K562 (cell line): ENCODE data around the gene EPHB6. TPM values are rescaled to one million over a fixed set of nuclear protein-coding genes. Genes with fewer than 3 reads are reported as not detected.
A peak's percentile ranks its signal among the peaks of the same experiment; 100 is the strongest.

Experiments used
- ATAC-seq: fragments of 200-7000 bp; cut with Tn5 transposase; 3 replicates; pipeline ENCODE4 v1.9.1; 2020; ENCODE audit warnings: moderate library complexity
- BruUV-seq: library from RNA; stranded (reverse); fragments of 400-500 nt; replicated peaks from 2 replicates; lab custom pipeline; 2021; lab: Mats Ljungman, UMichigan
- CTCF ChIA-PET: fragments of 300-600 bp; formaldehyde crosslinking; extraction: SDS; loops from one replicate; lab custom pipeline; 2021; ENCODE audit warnings: low intra/inter-chr PET ratio; lab: Yijun Ruan, JAX
- POLR2A ChIA-PET: fragments of 300-600, 350-650 bp; sonication (Branson Sonifier 250); formaldehyde crosslinking; extraction: SDS; loops from one replicate; lab custom pipeline; 2021; ENCODE audit warnings: antibody characterized with exemption, inconsistent platforms; lab: Yijun Ruan, JAX
- DNase-seq, 4 experiments: peaks; one replicate each; pipeline versions ENCODE4 v3.0.0 to v3.0.0-alpha.2; 2011 to 2018; ENCODE audit warnings: low spot score in 3 of 4, mixed read lengths in 3 of 4; ENCODE audit errors: extremely low read depth in 1 of 4
- FAIRE-seq: peaks from 2 replicates; lab custom pipeline; 2011; peaks lifted over from hg19 to GRCh38; lab: Jason Lieb, UNC
- H2AFZ ChIP-seq: 2 replicates; pipeline ENCODE4 v1.6.0; 2011; ENCODE audit warnings: low read depth, low read length, control low read depth, inconsistent platforms
- H3K27ac ChIP-seq: fragments of 200-600 bp; 3 replicates; pipeline ENCODE4 v1.8.0; 2011; ENCODE audit warnings: low read depth, mild to moderate bottlenecking, control low read depth, inconsistent platforms, low read length, moderate library complexity, mixed read lengths; ENCODE audit errors: extremely low read depth
- H3K27me3 ChIP-seq, 2 experiments: fragments of 300-600 bp in 1 of 2; 2 replicates in 1 of 2; 3 replicates in 1 of 2; pipeline versions ENCODE4 v1.6.0 to v1.8.0; 2011; ENCODE audit warnings: inconsistent platforms in 2 of 2, low read length in 2 of 2, mild to moderate bottlenecking in 1 of 2, mixed read lengths in 1 of 2, moderate library complexity in 1 of 2; ENCODE audit not compliant: control insufficient read depth in 2 of 2, insufficient read depth in 2 of 2
- H3K36me3 ChIP-seq: fragments of 300-600 bp; 3 replicates; pipeline ENCODE4 v1.8.0; 2011; ENCODE audit warnings: mild to moderate bottlenecking, low read length, inconsistent platforms; ENCODE audit not compliant: control insufficient read depth, insufficient read depth
- H3K4me1 ChIP-seq, 2 experiments: fragments of 200-600 bp in 1 of 2; replicated peaks in 1 of 2; 2 replicates in 1 of 2; 3 replicates in 1 of 2; pipeline versions ENCODE4 v1.5.1 to v1.8.0; 2011; ENCODE audit warnings: inconsistent platforms in 2 of 2, low read length in 2 of 2, mild to moderate bottlenecking in 1 of 2, mixed read lengths in 1 of 2, moderate library complexity in 1 of 2; ENCODE audit not compliant: control insufficient read depth in 2 of 2, insufficient read depth in 2 of 2
- H3K4me2 ChIP-seq: 2 replicates; pipeline ENCODE4 v1.6.1; 2011; ENCODE audit warnings: low read length, control low read depth, inconsistent platforms, mixed read lengths; ENCODE audit not compliant: insufficient read depth
- H3K4me3 ChIP-seq: fragments of 200-600 bp; sonication (generic), shearing (Covaris generic); 2 replicates; pipeline ENCODE4 v1.5.1; 2016; ENCODE audit warnings: control low read depth, inconsistent platforms
- H3K79me2 ChIP-seq: fragments of 200-600 bp; 3 replicates; pipeline ENCODE4 v1.8.0; 2011; ENCODE audit warnings: low read length, inconsistent platforms; ENCODE audit not compliant: control insufficient read depth, insufficient read depth
- H3K9ac ChIP-seq, 2 experiments: 2 replicates each; pipeline versions ENCODE4 v1.6.0 to v1.6.1; 2011; ENCODE audit warnings: low read depth in 2 of 2, low read length in 2 of 2, control low read depth in 1 of 2, inconsistent platforms in 1 of 2, mild to moderate bottlenecking in 1 of 2, mixed read lengths in 1 of 2; ENCODE audit not compliant: insufficient read depth in 1 of 2
- H3K9me1 ChIP-seq: one replicate; pipeline ENCODE4 v1.6.0; 2011; ENCODE audit warnings: inconsistent platforms, mild to moderate bottlenecking, low read length, moderate library complexity; ENCODE audit not compliant: control insufficient read depth, insufficient read depth
- H3K9me3 ChIP-seq: replicated peaks from 2 replicates; pipeline ENCODE4 v1.5.1; 2011; ENCODE audit warnings: low read depth, low read length, inconsistent platforms; ENCODE audit not compliant: control insufficient read depth, insufficient read depth
- H4K20me1 ChIP-seq: replicated peaks from 2 replicates; pipeline ENCODE4 v1.6.1; 2011; ENCODE audit warnings: low read length, inconsistent platforms, mixed read lengths; ENCODE audit not compliant: control insufficient read depth, insufficient read depth
- ARID1B ChIP-seq: fragments of 450-650 bp; IDR thresholded peaks from 2 replicates; pipeline ENCODE4 v1.6.1; 2016; ENCODE audit warnings: antibody characterized with exemption, mild to moderate bottlenecking, inconsistent platforms
- ASH1L ChIP-seq: fragments of 450-650 bp; IDR thresholded peaks from 2 replicates; pipeline ENCODE4 v1.6.1; 2018; ENCODE audit warnings: borderline replicate concordance, mild to moderate bottlenecking, low read depth; ENCODE audit not compliant: partially characterized antibody
- C11orf30 ChIP-seq: fragments of 450-650 bp; IDR thresholded peaks from 2 replicates; pipeline ENCODE4 v1.6.1; 2016; ENCODE audit warnings: low read depth, mild to moderate bottlenecking
- CEBPG ChIP-seq, 3 experiments: fragments of 200-800 bp in 1 of 3; sonication (Bioruptor generic) in 1 of 3; sonication (generic) in 1 of 3; formaldehyde crosslinking in 1 of 3; IDR thresholded peaks in 2 of 3; conservative IDR thresholded peaks in 1 of 3; 2 replicates each; pipeline versions ENCODE4 v1.6.1 to v1.8.0; 2016 to 2022; ENCODE audit warnings: missing compliant biosample characterization in 2 of 3, missing genetic modification characterization in 2 of 3, mild to moderate bottlenecking in 1 of 3, missing genetic modification reagents in 1 of 3
- FOSL1 ChIP-seq: fragments of 200-800 bp; sonication (Bioruptor generic); conservative IDR thresholded peaks from 2 replicates; pipeline ENCODE4 v1.6.1; 2016; ENCODE audit warnings: missing genetic modification characterization, missing compliant biosample characterization
- JUND ChIP-seq, 2 experiments: IDR thresholded peaks; 2 replicates in 1 of 2; 3 replicates in 1 of 2; pipeline ENCODE4 v1.6.1; 2011; ENCODE audit warnings: borderline replicate concordance in 2 of 2, low read depth in 2 of 2, low read length in 2 of 2, improper control_type of control experiment in 1 of 2, missing biosample characterization in 1 of 2, missing genetic modification characterization in 1 of 2, missing genetic modification reagents in 1 of 2
- KDM1A ChIP-seq, 2 experiments: fragments of 450-650 bp; IDR thresholded peaks; 2 replicates each; pipeline ENCODE4 v1.6.1; 2016; ENCODE audit warnings: mild to moderate bottlenecking in 2 of 2
- MYC ChIP-seq, 2 experiments: fragments of 250-450 bp in 1 of 2; sonication (Bioruptor Pico) in 1 of 2; IDR thresholded peaks; 2 replicates each; pipeline versions ENCODE4 v1.5.1 to v1.6.1; 2012 to 2021; ENCODE audit warnings: low read depth in 2 of 2, borderline replicate concordance in 1 of 2, improper control_type of control experiment in 1 of 2, low read length in 1 of 2, mild to moderate bottlenecking in 1 of 2, moderate library complexity in 1 of 2
- NFE2 ChIP-seq: IDR thresholded peaks from 2 replicates; pipeline ENCODE4 v1.6.1; 2014; ENCODE audit warnings: antibody characterized with exemption, low read depth
- POLR2A ChIP-seq: fragments of 450-650 bp; conservative IDR thresholded peaks from 2 replicates; pipeline ENCODE4 v1.6.1; 2016
- TRIM24 ChIP-seq, 2 experiments: fragments of 450-650 bp; IDR thresholded peaks; 2 replicates each; pipeline ENCODE4 v1.6.1; 2016
- ZBED1 ChIP-seq: IDR thresholded peaks from 2 replicates; pipeline ENCODE4 v1.6.1; 2014
- ZBTB9 ChIP-seq: fragments of 450-650 bp; formaldehyde crosslinking; IDR thresholded peaks from 2 replicates; pipeline ENCODE4 v1.4.0; 2020; ENCODE audit warnings: mild to moderate bottlenecking, moderate library complexity
- ZFP36 ChIP-seq: fragments of 150-350 bp; IDR thresholded peaks from 2 replicates; pipeline ENCODE4 v1.6.1; 2018; ENCODE audit warnings: low read length, low read depth; ENCODE audit not compliant: partially characterized antibody
- ZNF140 ChIP-seq: fragments of 250-450 bp; sonication (Bioruptor Pico); IDR thresholded peaks from 2 replicates; pipeline ENCODE4 v1.8.0; 2021; ENCODE audit warnings: moderate library complexity, mild to moderate bottlenecking, inconsistent platforms
- ZNF316 ChIP-seq: fragments of 450-650 bp; IDR thresholded peaks from 2 replicates; pipeline ENCODE4 v1.6.1; 2016
- ZNF785 ChIP-seq: fragments of 250-450 bp; sonication (Bioruptor Pico); IDR thresholded peaks from 2 replicates; pipeline ENCODE4 v1.4.0; 2020; ENCODE audit warnings: mild to moderate bottlenecking
- WGBS: fragments of 100-300 bp; shearing (Covaris generic); methylation state at CpG from one replicate; pipeline ENCODE4 v1.1.6; 2016; ENCODE audit warnings: low coverage, mixed read lengths; ENCODE audit not compliant: insufficient coverage; ENCODE audit errors: missing lambda C conversion rate; 5-methylcytosine and 5-hydroxymethylcytosine counted together
- in situ Hi-C: fragments of 300-500 bp; cut with MboI; formaldehyde crosslinking; loops from 4 replicates; pipeline ENCODE4 v1.15.0; 2018; ENCODE audit warnings: inconsistent platforms, mixed read lengths
- intact Hi-C: fragments of 100-400 bp; cut with micrococcal nuclease; formaldehyde crosslinking; loops from 2 replicates; pipeline ENCODE4 v1.14.2; 2022
- polyA plus RNA-seq, 8 experiments: library from polyadenylated mRNA; depleted of rRNA in 4 of 8; stranded (reverse) in 5 of 8; unstranded in 3 of 8; fragments of >200 nt; fragmentation: Nextera tagmentation in 2 of 8; fragmentation: Illumina TruSeq in 1 of 8; extraction: Ambion mirVana in 2 of 8; extraction: Trizol in 1 of 8; gene quantifications; 2 replicates each; pipeline versions ENCODE4 v1.2.1 to v1.2.3, GENCODE V29; 2011 to 2014; ENCODE audit warnings: inconsistent platforms in 1 of 8, missing spikeins in 1 of 8
- total RNA-seq, 7 experiments: library from RNA; depleted of rRNA in 6 of 7; stranded (reverse); fragments of >200 nt in 6 of 7; fragmentation: Illumina TruSeq in 2 of 7; extraction: Trizol in 2 of 7; gene quantifications; 2 replicates each; pipeline versions ENCODE4 v1.2.1 to v1.2.3, GENCODE V29; 2011 to 2021; ENCODE audit warnings: low replicate concordance in 1 of 7
- TF ChIP-seq, protein P1 (sequence below): IDR thresholded peaks from 2 replicates; pipeline ENCODE4 v1.6.1; 2012; ENCODE audit warnings: low read depth, low read length, improper control_type of control experiment, borderline replicate concordance
- TF ChIP-seq, protein P2 (sequence below): fragments of 450-650 bp; IDR thresholded peaks from 2 replicates; pipeline ENCODE4 v1.6.1; 2017; ENCODE audit warnings: mild to moderate bottlenecking, moderate library complexity

The EPHB6 gene
- total and polyA plus RNA-seq, 9 of the 15 experiments (the other 6 are each of a cell fraction or from before 2014, with no cell fraction given), result 1.4 to 123 (median 7.6) TPM

DNA sequence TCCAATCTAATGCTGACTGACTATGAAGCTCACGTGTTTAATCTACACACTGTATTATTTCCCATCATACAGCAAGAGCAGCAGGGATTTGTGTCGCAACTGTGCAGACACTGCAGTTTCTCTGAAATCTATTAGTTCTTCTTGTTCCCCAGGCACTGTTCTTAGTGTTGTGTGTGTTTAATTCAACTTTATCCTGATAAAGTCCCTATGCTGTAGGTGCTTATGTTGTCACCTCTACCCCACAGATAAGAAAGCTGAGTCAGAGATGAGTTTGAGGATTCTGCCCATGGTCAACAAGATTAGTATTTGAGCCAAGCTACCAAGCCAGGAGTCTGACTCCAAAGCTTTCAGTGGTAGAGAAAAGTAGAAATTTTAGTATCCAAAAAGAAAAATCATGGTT lies 22.5 kb upstream of the EPHB6 start:
- Histone ChIP-seq H3K4me3 (no peak overlapping the region), H3K79me2 (no peaks in the 10 kb centered on the region), H3K4me2 (peak overlapping the region; percentile 48; the same call in 1 of the 2 replicates), H3K9me1 (no peaks in the 10 kb centered on the region), H2AFZ (no peak overlapping the region), H3K27me3 (no peaks in the 10 kb centered on the region; a peak in 1 of 5 replicates), H4K20me1 (no peaks in the 10 kb centered on the region), H3K27ac (no peak overlapping the region), H3K9me3 (no peaks in the 10 kb centered on the region), H3K36me3 (no peaks in the 10 kb centered on the region), H3K9ac (no peak overlapping the region), H3K4me1 (peaks cover 0 to 17% of the 10 kb centered on the region in 2 experiments; a peak in 2 of 5 replicates)
- WGBS, result 2% methylated on average over 2 of the region's 2 CpGs
- in situ Hi-C loops, result no loop called here
- intact Hi-C loops, result no loop called here
- ATAC-seq, result peak; percentile 35; the same call in 1 of the 3 replicates
- FAIRE-seq, result peak; percentile 49
- no TSS peak for BruUV-seq
- peak in 1 of 4 experiments; percentile 31 for DNase-seq
- ChIA-PET CTCF (no interaction called here), POLR2A (interaction anchor here (1.0 kb wide), 1 partner anchor 11 kb away, joined by 3 read pairs; no protein-coding TSS in a partner anchor)
- TF ChIP-seq ARID1B (peak; percentile 65), ZNF316 (peak; percentile 31; the same call in 1 of the 2 replicates), MYC (IDR thresholded peaks at IDR 0.05; ENCODE audit: low read depth, low read length) (no peak), MYC (CRISPR knock-in tag; IDR thresholded peaks at IDR 0.05; ENCODE audit: borderline replicate concordance, low read depth) (no peak), ZBED1 (no peak), NFE2 (peak; percentile 45; the same call in 1 of the 2 replicates), POLR2A (no peak), ZNF785 (no peak), C11orf30 (peak; percentile 27; the same call in 1 of the 2 replicates), ASH1L (no peak), CEBPG (CRISPR knock-in tag; IDR thresholded peaks at IDR 0.05) (peak; percentile 43; the same call in 1 of the 2 replicates), CEBPG (tag; conservative IDR thresholded peaks at IDR 0.05 in 1 of 2, IDR thresholded peaks at IDR 0.05 in 1 of 2) (no peak), ZFP36 (no peak), FOSL1 (tag) (peak; percentile 86), JUND (IDR thresholded peaks at IDR 0.05; ENCODE audit: borderline replicate concordance, low read depth, low read length) (peak; percentile 77), JUND (tag; IDR thresholded peaks at IDR 0.05; ENCODE audit: borderline replicate concordance, low read depth, low read length) (peak; percentile 72; the same call in 1 of the 3 replicates), KDM1A (IDR thresholded peaks at IDR 0.05) (no peak), ZBTB9 (CRISPR knock-in tag) (no peak), TRIM24 (IDR thresholded peaks at IDR 0.05) (no peak), ZNF140 (no peak)
- TF ChIP-seq, protein P1, sequence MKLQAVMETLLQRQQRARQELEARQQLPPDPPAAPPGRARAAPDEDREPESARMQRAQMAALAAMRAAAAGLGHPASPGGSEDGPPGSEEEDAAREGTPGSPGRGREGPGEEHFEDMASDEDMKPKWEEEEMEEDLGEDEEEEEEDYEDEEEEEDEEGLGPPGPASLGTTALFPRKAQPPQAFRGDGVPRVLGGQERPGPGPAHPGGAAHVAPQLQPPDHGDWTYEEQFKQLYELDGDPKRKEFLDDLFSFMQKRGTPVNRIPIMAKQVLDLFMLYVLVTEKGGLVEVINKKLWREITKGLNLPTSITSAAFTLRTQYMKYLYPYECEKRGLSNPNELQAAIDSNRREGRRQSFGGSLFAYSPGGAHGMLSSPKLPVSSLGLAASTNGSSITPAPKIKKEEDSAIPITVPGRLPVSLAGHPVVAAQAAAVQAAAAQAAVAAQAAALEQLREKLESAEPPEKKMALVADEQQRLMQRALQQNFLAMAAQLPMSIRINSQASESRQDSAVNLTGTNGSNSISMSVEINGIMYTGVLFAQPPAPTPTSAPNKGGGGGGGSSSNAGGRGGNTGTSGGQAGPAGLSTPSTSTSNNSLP, result peak; percentile 16; the same call in 1 of the 2 replicates
- TF ChIP-seq, protein P2, sequence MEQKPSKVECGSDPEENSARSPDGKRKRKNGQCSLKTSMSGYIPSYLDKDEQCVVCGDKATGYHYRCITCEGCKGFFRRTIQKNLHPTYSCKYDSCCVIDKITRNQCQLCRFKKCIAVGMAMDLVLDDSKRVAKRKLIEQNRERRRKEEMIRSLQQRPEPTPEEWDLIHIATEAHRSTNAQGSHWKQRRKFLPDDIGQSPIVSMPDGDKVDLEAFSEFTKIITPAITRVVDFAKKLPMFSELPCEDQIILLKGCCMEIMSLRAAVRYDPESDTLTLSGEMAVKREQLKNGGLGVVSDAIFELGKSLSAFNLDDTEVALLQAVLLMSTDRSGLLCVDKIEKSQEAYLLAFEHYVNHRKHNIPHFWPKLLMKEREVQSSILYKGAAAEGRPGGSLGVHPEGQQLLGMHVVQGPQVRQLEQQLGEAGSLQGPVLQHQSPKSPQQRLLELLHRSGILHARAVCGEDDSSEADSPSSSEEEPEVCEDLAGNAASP, result no peak
